Measurements from ENCODE around the gene MAPKAP1. TPM values are rescaled to one million over a fixed set of nuclear protein-coding genes. Genes with fewer than 3 reads are reported as not detected.
"Not testable (repeated sequence)": the region's sequence is repeated elsewhere in the genome, so short reads cannot be mapped to it uniquely, and the experiment has no call there.

MAPKAP1 gene
- total RNA-seq, 1 donor from 2014 or later: 76.9 TPM

- Mint-ChIP-seq H3K27me3 (ENCODE audit: unreplicated experiment) (no peaks in the 10 kb centered on the region), H3K4me3 (ENCODE audit: unreplicated experiment) (no peak overlapping the region), H3K36me3 (ENCODE audit: unreplicated experiment) (peaks cover 8% of the 10 kb centered on the region), H3K27ac (ENCODE audit: unreplicated experiment) (no peak overlapping the region), H3K9me3 (ENCODE audit: unreplicated experiment) (no peaks in the 10 kb centered on the region), H3K4me1 (ENCODE audit: unreplicated experiment) (peaks cover 31% of the 10 kb centered on the region)
- DNase-seq (ENCODE audit: extremely low spot score, unreplicated experiment): no peak
- no peak for TF ChIP-seq CTCF (IDR thresholded peaks at IDR 0.05)
Measured at GRCh38 chr9:125570246-125570645, 136.8 kb downstream of the MAPKAP1 start.

GRCh38 chr9:125568621-125569020 is 138.4 kb downstream of the MAPKAP1 start:
- Mint-ChIP-seq H3K4me1 (ENCODE audit: unreplicated experiment) (peaks cover 21% of the 10 kb centered on the region), H3K4me3 (ENCODE audit: unreplicated experiment) (no peak overlapping the region), H3K9me3 (ENCODE audit: unreplicated experiment) (no peaks in the 10 kb centered on the region), H3K27ac (ENCODE audit: unreplicated experiment) (peak overlapping the region; percentile 42), H3K27me3 (ENCODE audit: unreplicated experiment) (no peaks in the 10 kb centered on the region), H3K36me3 (ENCODE audit: unreplicated experiment) (peaks cover 8% of the 10 kb centered on the region)
- no peak for DNase-seq (ENCODE audit: extremely low spot score, unreplicated experiment)
- TF ChIP-seq CTCF (IDR thresholded peaks at IDR 0.05): no peak

- not testable (repeated sequence) for H3K27ac Mint-ChIP-seq (ENCODE audit: unreplicated experiment); DNase-seq (ENCODE audit: extremely low spot score, unreplicated experiment); H3K27me3 Mint-ChIP-seq (ENCODE audit: unreplicated experiment); H3K36me3 Mint-ChIP-seq (ENCODE audit: unreplicated experiment); H3K9me3 Mint-ChIP-seq (ENCODE audit: unreplicated experiment); H3K4me3 Mint-ChIP-seq (ENCODE audit: unreplicated experiment)
- H3K4me1 Mint-ChIP-seq (ENCODE audit: unreplicated experiment): peaks cover 15% of the 10 kb centered on the region
Measured at GRCh38 chr9:125566051-125566450, 141.0 kb downstream of the MAPKAP1 start.

GRCh38 chr9:125565126-125565525 is 141.9 kb downstream of the MAPKAP1 start:
- H3K36me3 Mint-ChIP-seq (ENCODE audit: unreplicated experiment): peaks cover 6% of the 10 kb centered on the region
- H3K27me3 Mint-ChIP-seq (ENCODE audit: unreplicated experiment): no peaks in the 10 kb centered on the region
- no peaks in the 10 kb centered on the region for H3K9me3 Mint-ChIP-seq (ENCODE audit: unreplicated experiment)
- TF ChIP-seq CTCF (IDR thresholded peaks at IDR 0.05): no peak
- H3K4me3 Mint-ChIP-seq (ENCODE audit: unreplicated experiment): no peak overlapping the region
- no peak overlapping the region for H3K27ac Mint-ChIP-seq (ENCODE audit: unreplicated experiment)
- H3K4me1 Mint-ChIP-seq (ENCODE audit: unreplicated experiment): peaks cover 15% of the 10 kb centered on the region
- DNase-seq (ENCODE audit: extremely low spot score, unreplicated experiment): no peak

GRCh38 chr9:125564631-125565030 is 142.4 kb downstream of the MAPKAP1 start:
- H3K9me3 Mint-ChIP-seq (ENCODE audit: unreplicated experiment): no peaks in the 10 kb centered on the region
- no peak for TF ChIP-seq CTCF (IDR thresholded peaks at IDR 0.05)
- no peak overlapping the region for H3K4me3 Mint-ChIP-seq (ENCODE audit: unreplicated experiment)
- DNase-seq (ENCODE audit: extremely low spot score, unreplicated experiment): no peak
- peaks cover 15% of the 10 kb centered on the region for H3K4me1 Mint-ChIP-seq (ENCODE audit: unreplicated experiment)
- no peaks in the 10 kb centered on the region for H3K27me3 Mint-ChIP-seq (ENCODE audit: unreplicated experiment)
- no peak overlapping the region for H3K27ac Mint-ChIP-seq (ENCODE audit: unreplicated experiment)
- H3K36me3 Mint-ChIP-seq (ENCODE audit: unreplicated experiment): peaks cover 6% of the 10 kb centered on the region
